ENCODE data around the gene MEG3. TPM values are rescaled to one million over a fixed set of nuclear protein-coding genes. Genes with fewer than 3 reads are reported as not detected.

MEG3 gene
- total RNA-seq, 4 donors from 2014 or later, result 34.9 to 169 (median 117) TPM

GRCh38 chr14:100873096-100873482 lies 47.2 kb downstream of the MEG3 start:
- no peak for TF ChIP-seq CTCF (IDR thresholded peaks at IDR 0.05)
- DNase-seq (ENCODE audit: low spot score), result no peak
- no peak for ATAC-seq (ENCODE audit: low FRiP score)

GRCh38 chr14:100874051-100874410 lies 48.1 kb downstream of the MEG3 start:
- DNase-seq (ENCODE audit: low spot score) (no peak), ATAC-seq (ENCODE audit: low FRiP score) (no peak)
- TF ChIP-seq CTCF (IDR thresholded peaks at IDR 0.05), result no peak

GRCh38 chr14:100874411-100875091 lies 48.6 kb downstream of the MEG3 start:
- no peak for DNase-seq (ENCODE audit: low spot score)
- no peak for ATAC-seq (ENCODE audit: low FRiP score)
- TF ChIP-seq CTCF (IDR thresholded peaks at IDR 0.05), result no peak

GRCh38 chr14:100875126-100875525 lies 49.2 kb downstream of the MEG3 start:
- DNase-seq (ENCODE audit: low spot score), result no peak
- no peak for ATAC-seq (ENCODE audit: low FRiP score)
- TF ChIP-seq CTCF (IDR thresholded peaks at IDR 0.05), result no peak

- ATAC-seq (ENCODE audit: low FRiP score) (no peak), DNase-seq (ENCODE audit: low spot score) (no peak)
- TF ChIP-seq CTCF (IDR thresholded peaks at IDR 0.05), result no peak
These were observed 50.1 kb downstream of the MEG3 start for GRCh38 chr14:100875861-100876590.

- no peak for TF ChIP-seq CTCF (IDR thresholded peaks at IDR 0.05)
- DNase-seq (ENCODE audit: low spot score), result no peak
- no peak for ATAC-seq (ENCODE audit: low FRiP score)
These were observed 52.6 kb downstream of the MEG3 start for GRCh38 chr14:100878271-100879146.

Measured in omental fat pad (tissue), 4 donors.